GM12873 (cell line): ENCODE results near the gene RAB40C.

Source experiments
- TF ChIP-seq, protein P1 (sequence below): IDR thresholded peaks from 2 replicates; pipeline ENCODE4 v1.5.1; 2012; ENCODE audit warnings: low read depth, mild to moderate bottlenecking, moderate library complexity, low read length, control low read depth; ENCODE audit not compliant: insufficient read depth; ENCODE audit errors: missing control alignments

RAB40C gene

DNA sequence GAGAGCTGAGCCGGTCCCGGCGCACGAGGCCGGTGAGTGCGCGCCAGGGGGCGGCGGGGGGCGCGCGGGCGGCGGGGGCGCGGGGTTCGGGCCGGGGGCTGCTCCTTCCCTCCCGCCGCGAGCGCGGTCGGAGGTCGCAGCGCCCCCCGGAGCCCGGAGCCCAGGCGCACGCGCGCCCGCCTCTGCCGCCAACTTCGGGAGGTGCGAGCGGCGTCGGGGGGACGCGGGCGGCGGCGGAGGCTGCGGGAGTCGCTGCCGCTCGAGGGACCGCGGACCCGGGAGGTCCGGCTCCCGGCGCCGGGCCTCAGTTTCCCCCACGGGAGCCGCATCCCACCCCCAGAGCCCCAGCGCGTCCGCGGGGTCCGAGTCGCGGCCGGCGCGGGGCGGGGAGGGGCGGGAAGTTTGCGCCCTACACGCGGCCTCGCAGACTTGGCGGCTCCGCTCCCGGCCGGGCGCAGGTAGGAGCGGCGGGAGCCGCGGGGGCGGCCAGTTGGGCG is 29.6 kb upstream of the RAB40C start, which contains the start of gene PRR35:
PRR35 (plus strand) TSS at position 191 of the 497 bp plus-strand sequence. CDS start 2,901 bp downstream, outside the sequence.
- TF ChIP-seq, protein P1, sequence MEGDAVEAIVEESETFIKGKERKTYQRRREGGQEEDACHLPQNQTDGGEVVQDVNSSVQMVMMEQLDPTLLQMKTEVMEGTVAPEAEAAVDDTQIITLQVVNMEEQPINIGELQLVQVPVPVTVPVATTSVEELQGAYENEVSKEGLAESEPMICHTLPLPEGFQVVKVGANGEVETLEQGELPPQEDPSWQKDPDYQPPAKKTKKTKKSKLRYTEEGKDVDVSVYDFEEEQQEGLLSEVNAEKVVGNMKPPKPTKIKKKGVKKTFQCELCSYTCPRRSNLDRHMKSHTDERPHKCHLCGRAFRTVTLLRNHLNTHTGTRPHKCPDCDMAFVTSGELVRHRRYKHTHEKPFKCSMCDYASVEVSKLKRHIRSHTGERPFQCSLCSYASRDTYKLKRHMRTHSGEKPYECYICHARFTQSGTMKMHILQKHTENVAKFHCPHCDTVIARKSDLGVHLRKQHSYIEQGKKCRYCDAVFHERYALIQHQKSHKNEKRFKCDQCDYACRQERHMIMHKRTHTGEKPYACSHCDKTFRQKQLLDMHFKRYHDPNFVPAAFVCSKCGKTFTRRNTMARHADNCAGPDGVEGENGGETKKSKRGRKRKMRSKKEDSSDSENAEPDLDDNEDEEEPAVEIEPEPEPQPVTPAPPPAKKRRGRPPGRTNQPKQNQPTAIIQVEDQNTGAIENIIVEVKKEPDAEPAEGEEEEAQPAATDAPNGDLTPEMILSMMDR: no peak

DNA sequence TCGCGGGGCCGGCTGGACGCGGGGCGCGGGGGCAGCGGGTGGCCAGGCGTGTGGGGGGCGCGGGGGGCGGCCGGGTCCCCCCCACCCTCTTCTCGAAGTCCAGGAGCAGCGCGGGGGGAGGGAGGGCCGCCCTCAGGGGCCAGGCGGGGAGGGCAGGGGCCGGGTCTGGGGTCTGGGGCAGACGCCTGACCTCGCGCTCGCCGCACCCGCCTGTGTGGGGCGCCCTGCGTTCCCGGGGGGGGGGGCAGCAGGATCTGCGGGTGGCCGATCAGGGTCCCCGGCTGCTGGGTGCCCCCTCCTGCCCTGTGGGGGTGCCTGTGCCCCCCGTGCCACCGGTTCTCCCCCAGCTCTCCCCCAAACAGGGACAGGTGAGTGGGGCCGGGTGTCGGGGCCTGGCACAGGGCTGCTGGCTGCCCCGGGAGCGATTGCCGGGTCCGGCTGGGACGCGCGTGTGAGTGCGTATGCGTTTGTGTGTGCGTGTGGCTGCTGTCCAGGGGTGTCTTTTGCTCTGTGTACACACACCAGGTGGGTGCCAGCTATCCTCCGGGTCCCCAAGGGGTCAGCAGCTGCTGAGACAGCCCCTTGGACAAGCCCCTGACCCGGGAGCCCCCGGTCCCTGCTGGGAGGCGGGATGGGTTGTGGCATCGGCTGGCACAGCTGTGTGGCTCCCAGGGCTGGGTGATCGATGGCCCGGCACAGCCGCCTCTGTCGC is 29.0 kb upstream of the RAB40C start:
- TF ChIP-seq, protein P1: no peak

DNA sequence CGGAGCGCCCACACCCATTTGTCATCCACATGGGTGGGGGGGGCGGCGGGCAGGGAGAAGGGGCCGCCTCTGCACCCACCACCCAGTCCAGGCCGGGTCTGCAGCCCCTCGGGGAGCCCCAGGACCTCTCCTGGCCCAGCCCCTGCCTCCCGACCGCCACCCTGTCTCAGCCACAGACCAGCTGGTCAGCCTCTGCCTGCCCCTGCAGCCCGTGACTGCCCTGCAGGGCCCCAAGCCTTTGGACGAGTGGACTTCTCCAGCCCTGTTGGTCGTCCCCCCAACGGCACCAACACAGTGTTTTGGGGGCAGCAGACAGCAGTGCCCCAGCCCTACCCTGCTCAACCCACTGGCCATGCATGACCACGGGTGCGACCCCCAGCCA is 28.5 kb upstream of the RAB40C start:
- TF ChIP-seq, protein P1: no peak

DNA sequence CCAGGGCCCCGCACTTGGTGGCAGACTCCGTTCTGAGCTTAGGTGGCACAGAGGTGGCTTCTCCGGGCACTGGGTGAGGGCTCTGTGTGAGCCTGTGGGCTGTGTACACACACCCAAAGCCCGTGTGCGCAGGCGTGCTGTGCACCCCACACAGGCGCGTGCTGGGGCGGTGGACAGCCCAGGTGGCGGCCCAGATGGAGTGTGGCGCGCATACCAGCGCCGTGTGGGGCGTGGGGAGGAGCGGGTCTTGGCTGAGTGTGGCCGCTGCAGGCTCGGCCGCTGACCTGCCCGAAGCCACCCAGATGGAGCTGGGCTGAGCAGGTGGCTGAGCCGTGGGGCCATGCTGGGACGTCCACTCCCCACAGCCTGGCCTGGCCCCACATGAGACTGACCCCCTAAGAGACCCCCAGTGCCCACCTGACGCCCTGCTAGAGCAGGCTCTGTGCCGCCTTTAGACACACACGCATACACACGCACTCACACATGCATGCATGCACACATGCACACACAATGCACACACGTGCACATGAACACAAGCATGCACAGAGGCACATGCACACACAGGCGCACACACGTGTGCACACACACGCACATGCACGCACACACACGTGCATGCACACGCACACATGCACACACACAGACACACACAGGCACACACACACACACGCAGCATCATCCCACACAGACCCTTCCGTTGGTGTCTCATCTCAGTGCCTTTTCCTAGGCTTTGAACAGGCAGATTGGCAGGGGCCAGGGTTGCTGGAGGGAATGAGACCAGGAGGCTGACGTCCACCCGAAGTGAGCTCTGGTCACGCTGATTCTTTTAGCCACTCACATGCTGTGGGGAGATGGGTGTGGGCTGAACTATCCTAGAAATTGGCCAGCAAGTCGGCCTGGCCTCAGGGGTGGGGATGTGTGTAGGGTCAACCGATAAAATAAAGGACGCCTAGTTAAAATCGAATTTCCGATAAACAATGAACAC is 27.6 kb upstream of the RAB40C start:
- TF ChIP-seq, protein P1: no peak

DNA sequence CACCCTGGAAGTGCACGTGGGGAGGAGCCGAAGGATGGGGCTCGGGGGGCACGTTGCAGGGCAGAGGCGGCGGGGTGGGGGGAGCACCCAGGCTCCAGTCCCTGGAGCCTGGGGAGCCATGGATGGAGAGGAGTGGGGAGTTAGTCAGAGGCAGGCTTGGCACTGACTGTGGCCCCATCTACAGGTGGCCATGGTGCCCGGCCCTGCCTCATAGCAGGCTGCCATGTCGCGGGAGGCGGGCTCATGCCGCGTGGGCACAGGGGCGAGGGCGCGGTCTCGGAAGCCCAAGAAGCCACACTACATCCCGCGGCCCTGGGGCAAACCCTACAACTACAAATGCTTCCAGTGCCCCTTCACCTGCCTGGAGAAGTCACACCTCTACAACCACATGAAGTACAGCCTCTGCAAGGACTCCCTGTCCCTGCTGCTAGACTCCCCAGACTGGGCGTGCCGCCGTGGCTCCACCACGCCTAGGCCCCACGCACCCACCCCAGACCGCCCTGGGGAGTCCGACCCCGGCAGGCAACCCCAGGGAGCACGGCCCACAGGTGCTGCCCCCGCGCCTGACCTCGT is 26.7 kb upstream of the RAB40C start:
- TF ChIP-seq, protein P1: no peak

DNA sequence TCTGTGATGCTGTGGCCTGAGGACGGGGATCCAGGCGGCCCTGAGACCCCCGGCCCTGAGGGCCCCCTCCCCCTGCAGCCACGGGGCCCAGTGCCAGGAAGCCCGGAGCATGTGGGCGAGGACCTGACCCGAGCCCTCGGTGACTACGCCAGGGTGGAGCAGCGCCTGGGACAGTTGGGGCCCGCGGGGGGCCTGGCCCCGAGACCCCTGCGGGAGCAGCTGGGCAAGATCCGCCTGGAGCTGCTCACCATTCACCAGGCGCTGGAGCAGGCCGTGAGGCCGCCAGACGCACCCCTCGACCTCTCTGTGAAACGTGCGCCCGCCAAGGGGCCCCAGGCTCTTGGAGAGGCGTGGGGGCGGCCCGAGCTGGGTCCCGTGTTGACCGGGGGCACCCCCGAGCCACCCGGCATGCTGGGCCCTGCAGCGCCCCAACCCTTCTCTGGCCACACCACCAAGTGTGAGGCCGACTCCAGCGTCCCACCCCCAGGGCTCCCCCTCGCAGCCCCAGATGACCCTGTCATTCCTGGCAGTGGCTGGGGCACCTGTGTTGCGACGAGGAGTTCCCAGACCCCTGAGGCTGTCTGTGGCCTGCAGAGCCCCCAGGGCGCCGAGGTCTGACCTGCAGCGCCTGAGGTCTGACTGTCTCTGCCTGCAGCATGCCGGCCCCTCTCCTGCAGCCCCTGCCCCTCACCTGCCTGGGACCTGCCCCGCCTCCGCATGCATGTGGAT is 25.0 kb upstream of the RAB40C start:
- TF ChIP-seq, protein P1: no peak
